GM23338 (cell line): ENCODE results near the gene TNNT3. TPM values are rescaled to one million over a fixed set of nuclear protein-coding genes. Genes with fewer than 3 reads are reported as not detected.

Experiments used
- ATAC-seq: fragments of 200-7000 bp; cut with Tn5 transposase; 3 replicates; pipeline ENCODE4 v1.9.1; 2020
- DNase-seq: peaks from one replicate; pipeline ENCODE4 v3.0.0-alpha.2; 2015; ENCODE audit warnings: low spot score
- H2AFZ ChIP-seq: fragments of 200-600 bp; sonication (generic); 2 replicates; pipeline ENCODE4 v1.8.0; 2016; ENCODE audit warnings: antibody characterized with exemption, mild to moderate bottlenecking, moderate library complexity
- H3F3A ChIP-seq: fragments of 200-600 bp; sonication (generic); replicated peaks from 2 replicates; pipeline ENCODE4 v1.8.0; 2017; ENCODE audit warnings: antibody characterized with exemption, mixed run types, low read depth
- H3K27ac ChIP-seq: fragments of 200-600 bp; sonication (generic); 2 replicates; pipeline ENCODE4 v1.6.1; 2016; ENCODE audit warnings: low read depth
- H3K27me3 ChIP-seq: fragments of 200-600 bp; sonication (generic); 2 replicates; pipeline ENCODE4 v1.8.0; 2016; ENCODE audit warnings: mild to moderate bottlenecking, mixed run types, moderate library complexity; ENCODE audit not compliant: insufficient read depth
- H3K36me3 ChIP-seq: fragments of 200-600 bp; sonication (generic); 2 replicates; pipeline ENCODE4 v1.8.0; 2016; ENCODE audit warnings: mild to moderate bottlenecking; ENCODE audit not compliant: insufficient read depth
- H3K4me1 ChIP-seq: fragments of 200-600 bp; sonication (generic); 2 replicates; pipeline ENCODE4 v1.8.0; 2016; ENCODE audit warnings: mild to moderate bottlenecking, moderate library complexity; ENCODE audit not compliant: insufficient read depth
- H3K4me2 ChIP-seq: fragments of 200-600 bp; sonication (generic); 2 replicates; pipeline ENCODE4 v1.7.1; 2017; ENCODE audit warnings: mixed run types
- H3K4me3 ChIP-seq: fragments of 200-600 bp; sonication (generic); 2 replicates; pipeline ENCODE4 v1.6.1; 2016; ENCODE audit warnings: mixed run types
- H3K79me2 ChIP-seq: fragments of 200-600 bp; sonication (generic); replicated peaks from 2 replicates; pipeline ENCODE4 v1.8.0; 2017; ENCODE audit warnings: mild to moderate bottlenecking; ENCODE audit not compliant: insufficient read depth
- H3K9me2 ChIP-seq: fragments of 200-600 bp; sonication (generic); 2 replicates; pipeline ENCODE4 v1.8.0; 2017; ENCODE audit not compliant: insufficient read depth
- H4K20me1 ChIP-seq: fragments of 200-600 bp; sonication (generic); replicated peaks from 2 replicates; pipeline ENCODE4 v1.8.0; 2017; ENCODE audit warnings: mild to moderate bottlenecking; ENCODE audit not compliant: insufficient read depth
- H3K27ac Mint-ChIP-seq: 2 replicates; pipeline ENCODE4 v1.8.0; 2020; ENCODE audit warnings: inconsistent platforms, mild to moderate bottlenecking, moderate library complexity, mixed read lengths
- H3K27me3 Mint-ChIP-seq: 3 replicates; pipeline ENCODE4 v1.8.0; 2022; ENCODE audit warnings: low read depth, mild to moderate bottlenecking, moderate library complexity, mixed read lengths, inconsistent platforms; ENCODE audit not compliant: insufficient read depth, poor library complexity
- H3K36me3 Mint-ChIP-seq: 3 replicates; pipeline ENCODE4 v1.8.0; 2021; ENCODE audit warnings: low read depth, mild to moderate bottlenecking, inconsistent platforms, moderate library complexity, mixed read lengths
- H3K4me1 Mint-ChIP-seq: 3 replicates; pipeline ENCODE4 v1.8.0; 2020; ENCODE audit warnings: mild to moderate bottlenecking, inconsistent platforms, mixed read lengths
- H3K4me3 Mint-ChIP-seq: 3 replicates; pipeline ENCODE4 v1.8.0; 2021; ENCODE audit warnings: moderate library complexity, mild to moderate bottlenecking, inconsistent platforms, mixed read lengths
- H3K9me3 Mint-ChIP-seq: 3 replicates; pipeline ENCODE4 v1.8.0; 2020; ENCODE audit warnings: moderate library complexity, mild to moderate bottlenecking, inconsistent platforms, mixed read lengths
- CREB1 ChIP-seq: fragments of 250-450 bp; sonication (Bioruptor Pico); IDR thresholded peaks from 2 replicates; pipeline ENCODE4 v1.5.0; 2020; ENCODE audit warnings: low read depth, mild to moderate bottlenecking, moderate library complexity
- EZH2 ChIP-seq: fragments of 200-600 bp; sonication (generic); IDR thresholded peaks from one replicate; pipeline ENCODE4 v1.8.0; 2017; ENCODE audit warnings: antibody characterized with exemption, mild to moderate bottlenecking, low read depth; ENCODE audit not compliant: unreplicated experiment
- EZH2phosphoT487 ChIP-seq: fragments of 200-600 bp; sonication (generic); IDR thresholded peaks from one replicate; pipeline ENCODE4 v1.8.1; 2018; ENCODE audit warnings: antibody characterized with exemption; ENCODE audit not compliant: unreplicated experiment
- JUNB ChIP-seq: IDR thresholded peaks from one replicate; pipeline ENCODE4 v1.6.1; 2016; ENCODE audit warnings: antibody characterized with exemption; ENCODE audit not compliant: unreplicated experiment
- NANOG ChIP-seq: IDR thresholded peaks from 2 replicates; pipeline ENCODE4 v1.6.1; 2016; ENCODE audit warnings: antibody characterized with exemption, borderline replicate concordance
- POLR2AphosphoS5 ChIP-seq: IDR thresholded peaks from 2 replicates; pipeline ENCODE4 v1.6.1; 2016; ENCODE audit warnings: antibody characterized with exemption, low read depth
- STAT1 ChIP-seq: IDR thresholded peaks from one replicate; pipeline ENCODE4 v1.6.1; 2016; ENCODE audit warnings: antibody characterized with exemption; ENCODE audit not compliant: unreplicated experiment
- ZNF114 ChIP-seq: fragments of 250-450 bp; sonication (Bioruptor Pico); IDR thresholded peaks from 2 replicates; pipeline ENCODE4 v1.5.0; 2020; ENCODE audit warnings: mild to moderate bottlenecking, moderate library complexity
- ZNF331 ChIP-seq: fragments of 250-450 bp; sonication (Bioruptor Pico); IDR thresholded peaks from 2 replicates; pipeline ENCODE4 v1.5.0; 2020; ENCODE audit warnings: low read depth, mild to moderate bottlenecking, moderate library complexity
- ZNF462 ChIP-seq: fragments of 250-450 bp; sonication (Bioruptor Pico); IDR thresholded peaks from 2 replicates; pipeline ENCODE4 v1.5.0; 2020; ENCODE audit warnings: mild to moderate bottlenecking, moderate library complexity
- polyA plus RNA-seq: library from polyadenylated mRNA; unstranded; fragments of >200 nt; fragmentation: Nextera tagmentation; extraction: Ambion mirVana; gene quantifications from 2 replicates; pipeline ENCODE4 v1.2.1, GENCODE V29; 2016
- total RNA-seq: library from RNA; depleted of rRNA; stranded (reverse); fragments of >200 nt; shearing (Covaris generic); gene quantifications from 2 replicates; pipeline ENCODE4 v1.2.3, GENCODE V29; 2014
- TF ChIP-seq, protein P1 (sequence below): IDR thresholded peaks from one replicate; pipeline ENCODE4 v1.6.1; 2018; ENCODE audit warnings: antibody characterized with exemption; ENCODE audit not compliant: unreplicated experiment
- TF ChIP-seq, protein P2 (sequence below): IDR thresholded peaks from 2 replicates; pipeline ENCODE4 v1.6.1; 2016; ENCODE audit warnings: antibody characterized with exemption

The TNNT3 gene
- total and polyA plus RNA-seq, 2 experiments from 2014 or later: not detected

GRCh38 chr11:1888347-1888753 is 31.2 kb upstream of the TNNT3 start:
- TF ChIP-seq JUNB (no peak), ZNF114 (CRISPR knock-in tag) (no peak), CREB1 (no peak), EZH2phosphoT487 (no peak), POLR2AphosphoS5 (no peak), ZNF462 (no peak), ZNF331 (CRISPR knock-in tag) (no peak), STAT1 (no peak), NANOG (no peak), EZH2 (no peak)
- TF ChIP-seq, protein P1, sequence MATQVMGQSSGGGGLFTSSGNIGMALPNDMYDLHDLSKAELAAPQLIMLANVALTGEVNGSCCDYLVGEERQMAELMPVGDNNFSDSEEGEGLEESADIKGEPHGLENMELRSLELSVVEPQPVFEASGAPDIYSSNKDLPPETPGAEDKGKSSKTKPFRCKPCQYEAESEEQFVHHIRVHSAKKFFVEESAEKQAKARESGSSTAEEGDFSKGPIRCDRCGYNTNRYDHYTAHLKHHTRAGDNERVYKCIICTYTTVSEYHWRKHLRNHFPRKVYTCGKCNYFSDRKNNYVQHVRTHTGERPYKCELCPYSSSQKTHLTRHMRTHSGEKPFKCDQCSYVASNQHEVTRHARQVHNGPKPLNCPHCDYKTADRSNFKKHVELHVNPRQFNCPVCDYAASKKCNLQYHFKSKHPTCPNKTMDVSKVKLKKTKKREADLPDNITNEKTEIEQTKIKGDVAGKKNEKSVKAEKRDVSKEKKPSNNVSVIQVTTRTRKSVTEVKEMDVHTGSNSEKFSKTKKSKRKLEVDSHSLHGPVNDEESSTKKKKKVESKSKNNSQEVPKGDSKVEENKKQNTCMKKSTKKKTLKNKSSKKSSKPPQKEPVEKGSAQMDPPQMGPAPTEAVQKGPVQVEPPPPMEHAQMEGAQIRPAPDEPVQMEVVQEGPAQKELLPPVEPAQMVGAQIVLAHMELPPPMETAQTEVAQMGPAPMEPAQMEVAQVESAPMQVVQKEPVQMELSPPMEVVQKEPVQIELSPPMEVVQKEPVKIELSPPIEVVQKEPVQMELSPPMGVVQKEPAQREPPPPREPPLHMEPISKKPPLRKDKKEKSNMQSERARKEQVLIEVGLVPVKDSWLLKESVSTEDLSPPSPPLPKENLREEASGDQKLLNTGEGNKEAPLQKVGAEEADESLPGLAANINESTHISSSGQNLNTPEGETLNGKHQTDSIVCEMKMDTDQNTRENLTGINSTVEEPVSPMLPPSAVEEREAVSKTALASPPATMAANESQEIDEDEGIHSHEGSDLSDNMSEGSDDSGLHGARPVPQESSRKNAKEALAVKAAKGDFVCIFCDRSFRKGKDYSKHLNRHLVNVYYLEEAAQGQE: no peak
- TF ChIP-seq, protein P2, sequence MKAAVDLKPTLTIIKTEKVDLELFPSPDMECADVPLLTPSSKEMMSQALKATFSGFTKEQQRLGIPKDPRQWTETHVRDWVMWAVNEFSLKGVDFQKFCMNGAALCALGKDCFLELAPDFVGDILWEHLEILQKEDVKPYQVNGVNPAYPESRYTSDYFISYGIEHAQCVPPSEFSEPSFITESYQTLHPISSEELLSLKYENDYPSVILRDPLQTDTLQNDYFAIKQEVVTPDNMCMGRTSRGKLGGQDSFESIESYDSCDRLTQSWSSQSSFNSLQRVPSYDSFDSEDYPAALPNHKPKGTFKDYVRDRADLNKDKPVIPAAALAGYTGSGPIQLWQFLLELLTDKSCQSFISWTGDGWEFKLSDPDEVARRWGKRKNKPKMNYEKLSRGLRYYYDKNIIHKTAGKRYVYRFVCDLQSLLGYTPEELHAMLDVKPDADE: no peak
- Histone ChIP-seq H3K9me2 (no peaks in the 10 kb centered on the region), H3K4me1 (no peaks in the 10 kb centered on the region), H3K27ac (no peak overlapping the region), H3K4me2 (no peak overlapping the region), H3K4me3 (no peak overlapping the region), H3K36me3 (no peaks in the 10 kb centered on the region), H3K79me2 (no peaks in the 10 kb centered on the region), H2AFZ (no peak overlapping the region), H3F3A (no peaks in the 10 kb centered on the region), H4K20me1 (no peaks in the 10 kb centered on the region), H3K27me3 (no peaks in the 10 kb centered on the region)
- Mint-ChIP-seq H3K4me3 (no peak overlapping the region), H3K27ac (no peak overlapping the region), H3K27me3 (peaks cover 8% of the 10 kb centered on the region), H3K9me3 (no peaks in the 10 kb centered on the region), H3K4me1 (no peaks in the 10 kb centered on the region), H3K36me3 (no peaks in the 10 kb centered on the region)
- DNase-seq: no peak
- ATAC-seq: no peak
